Measurements from ENCODE around the gene NKX6-2. TPM values are rescaled to one million over a fixed set of nuclear protein-coding genes. Genes with fewer than 3 reads are reported as not detected.
A peak's percentile ranks its signal among the peaks of the same experiment; 100 is the strongest.
"Not testable (repeated sequence)": the region's sequence is repeated elsewhere in the genome, so short reads cannot be mapped to it uniquely, and the experiment has no call there.

NKX6-2 gene
- total RNA-seq: not detected

DNA sequence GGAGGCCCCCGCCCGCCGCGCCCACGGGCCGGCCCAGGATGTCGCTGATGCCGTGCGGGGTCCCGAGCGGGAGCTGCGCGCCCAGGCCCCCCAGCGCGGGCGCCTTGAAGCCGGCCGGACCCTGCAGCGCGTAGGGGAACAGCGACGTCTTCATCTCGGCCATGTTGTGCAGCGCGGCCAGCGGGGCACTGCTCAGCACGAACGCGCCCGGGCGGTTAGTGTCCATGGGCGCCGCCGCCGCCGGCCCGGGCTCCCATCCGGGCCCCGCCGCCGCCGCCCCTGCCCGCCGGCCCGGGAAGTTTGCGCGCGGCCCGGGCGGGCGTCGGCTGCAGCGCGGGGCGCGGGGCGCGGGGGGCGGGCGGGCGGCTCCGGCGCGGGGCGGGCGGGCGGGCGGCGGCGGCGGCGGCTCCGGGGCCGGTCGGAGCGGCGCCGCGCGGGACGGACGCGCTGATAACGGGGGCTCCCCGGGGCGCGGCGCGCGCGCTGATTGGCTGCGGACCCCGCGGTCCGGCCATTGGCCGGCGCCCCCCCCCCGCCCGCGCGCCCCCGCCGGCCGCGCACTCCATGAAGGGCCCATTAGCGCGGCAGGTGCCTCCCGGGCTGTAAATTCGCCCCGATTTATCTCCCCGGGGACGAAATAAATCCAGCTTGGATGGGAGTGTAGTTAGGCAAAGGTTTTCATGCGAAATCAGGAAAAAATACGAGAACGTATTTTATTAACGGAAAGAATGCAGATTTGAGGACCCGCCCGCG, at the start of gene NKX6-2:
Gene NKX6-2, minus strand, starts transcription at position 425 of the 753 bp plus-strand sequence. Its CDS starts 199 bp downstream, at position 226.
- DNase-seq (no peak), ATAC-seq (ENCODE audit: low read depth) (no peak)
- Mint-ChIP-seq H3K4me1 (no peaks in the 10 kb centered on the region), H3K27me3 (peaks cover 26% of the 10 kb centered on the region), H3K36me3 (peaks cover 3% of the 10 kb centered on the region), H3K9me3 (no peaks in the 10 kb centered on the region), H3K4me3 (no peak within 1 kb of the TSS), H3K27ac (no peak within 1 kb of the TSS)
- POLR2A ChIA-PET: no interaction called here

DNA sequence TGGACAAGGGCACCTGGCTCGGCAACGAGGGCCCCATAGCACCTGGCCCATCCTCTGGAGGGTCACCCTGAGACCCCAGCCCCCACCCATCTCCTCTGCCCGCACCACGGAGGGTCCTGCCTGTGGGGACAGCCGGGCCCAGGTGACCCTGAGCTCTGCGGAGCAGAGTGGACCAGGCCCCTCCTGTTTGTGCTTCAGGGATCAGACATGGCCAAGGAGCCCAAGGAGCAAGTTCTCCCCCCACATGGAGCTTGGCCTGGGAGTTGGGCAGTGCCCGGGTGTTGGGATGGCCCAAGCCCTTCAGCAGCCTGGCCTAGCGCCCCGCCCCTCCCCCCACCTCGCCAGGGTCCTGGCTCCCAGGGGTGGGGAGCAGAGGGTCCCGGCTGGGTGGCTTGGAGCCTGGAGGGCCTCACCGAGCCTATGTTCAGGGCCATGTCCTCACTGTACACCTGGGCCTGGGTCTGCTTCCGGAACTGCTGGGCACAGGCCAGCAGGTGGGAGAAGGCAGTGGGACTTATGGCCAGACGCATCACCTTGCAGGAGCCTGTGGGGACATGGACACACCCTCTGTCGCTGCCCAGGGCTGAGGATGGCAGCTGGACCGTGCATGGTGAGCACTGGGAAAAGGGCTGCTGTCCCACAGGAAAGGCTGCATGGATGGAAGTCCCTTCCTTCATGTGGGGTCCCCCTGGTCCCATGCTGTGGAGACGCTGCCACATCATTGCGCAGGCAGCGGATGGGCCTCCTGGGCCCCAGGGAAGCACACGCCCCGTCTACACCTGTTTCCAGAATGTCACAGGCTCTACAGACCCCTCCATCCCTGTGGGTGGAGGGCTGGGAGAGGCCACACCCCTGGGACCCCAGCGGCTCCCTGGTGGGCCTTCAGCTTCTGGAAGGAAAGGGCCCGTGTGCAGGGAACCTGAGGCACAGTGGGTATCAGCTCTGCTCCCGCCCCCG, 49.2 kb upstream of the NKX6-2 start:
- no peak for DNase-seq
- H3K36me3 Mint-ChIP-seq: no peaks in the 10 kb centered on the region
- H3K27ac Mint-ChIP-seq: no peak overlapping the region
- H3K4me1 Mint-ChIP-seq: no peaks in the 10 kb centered on the region
- POLR2A ChIA-PET: no interaction called here
- no peak overlapping the region for H3K4me3 Mint-ChIP-seq
- peaks cover 3% of the 10 kb centered on the region for H3K9me3 Mint-ChIP-seq
- peaks cover 14% of the 10 kb centered on the region for H3K27me3 Mint-ChIP-seq
- ATAC-seq (ENCODE audit: low read depth): no peak

- Mint-ChIP-seq H3K36me3 (no peaks in the 10 kb centered on the region), H3K27me3 (peaks cover 14% of the 10 kb centered on the region), H3K4me1 (no peaks in the 10 kb centered on the region), H3K4me3 (no peak overlapping the region), H3K27ac (no peak overlapping the region), H3K9me3 (peaks cover 3% of the 10 kb centered on the region)
- ATAC-seq (ENCODE audit: low read depth): no peak
- POLR2A ChIA-PET: no interaction called here
- no peak for DNase-seq
These were observed 48.4 kb upstream of the NKX6-2 start for GRCh38 chr10:132834311-132834761.

DNA sequence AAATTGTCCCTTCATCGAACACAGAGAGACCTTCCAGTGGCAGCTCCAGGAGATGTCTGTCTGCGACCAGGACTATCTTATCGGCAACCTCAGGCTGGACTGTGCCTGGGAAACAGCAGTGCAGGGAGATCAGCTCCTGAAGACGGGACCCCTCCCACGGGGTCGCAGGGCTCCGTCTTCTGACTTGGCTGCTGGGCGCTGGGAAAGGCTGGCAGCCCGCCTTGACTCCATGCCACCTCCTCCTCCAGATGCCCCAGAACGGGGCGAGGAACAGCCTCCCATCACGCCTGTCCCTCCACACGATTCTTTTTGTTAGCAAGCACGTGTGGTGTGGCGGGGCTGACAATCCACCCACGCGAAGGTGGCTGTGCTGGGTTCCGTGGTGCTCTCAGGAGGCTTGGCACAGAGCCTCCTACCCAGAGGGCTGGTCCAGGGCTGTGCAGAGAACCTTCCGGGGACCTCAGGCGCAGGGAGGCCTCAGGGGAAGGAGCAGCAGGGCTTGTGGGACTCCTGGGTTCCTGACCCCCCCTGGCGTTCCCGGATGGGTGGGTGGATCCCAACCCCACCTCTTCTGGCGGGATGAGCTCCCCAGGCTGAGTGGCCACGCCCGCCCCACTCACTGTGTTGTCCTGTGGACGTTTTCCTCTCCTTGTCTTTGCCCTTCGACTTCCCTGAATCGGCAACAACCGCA, 47.6 kb upstream of the NKX6-2 start:
- no peak for DNase-seq
- H3K36me3 Mint-ChIP-seq: no peaks in the 10 kb centered on the region
- ATAC-seq (ENCODE audit: low read depth): no peak
- POLR2A ChIA-PET: no interaction called here
- H3K27ac Mint-ChIP-seq: no peak overlapping the region
- peaks cover 3% of the 10 kb centered on the region for H3K9me3 Mint-ChIP-seq
- H3K4me1 Mint-ChIP-seq: no peaks in the 10 kb centered on the region
- H3K27me3 Mint-ChIP-seq: peaks cover 14% of the 10 kb centered on the region
- H3K4me3 Mint-ChIP-seq: no peak overlapping the region

DNA sequence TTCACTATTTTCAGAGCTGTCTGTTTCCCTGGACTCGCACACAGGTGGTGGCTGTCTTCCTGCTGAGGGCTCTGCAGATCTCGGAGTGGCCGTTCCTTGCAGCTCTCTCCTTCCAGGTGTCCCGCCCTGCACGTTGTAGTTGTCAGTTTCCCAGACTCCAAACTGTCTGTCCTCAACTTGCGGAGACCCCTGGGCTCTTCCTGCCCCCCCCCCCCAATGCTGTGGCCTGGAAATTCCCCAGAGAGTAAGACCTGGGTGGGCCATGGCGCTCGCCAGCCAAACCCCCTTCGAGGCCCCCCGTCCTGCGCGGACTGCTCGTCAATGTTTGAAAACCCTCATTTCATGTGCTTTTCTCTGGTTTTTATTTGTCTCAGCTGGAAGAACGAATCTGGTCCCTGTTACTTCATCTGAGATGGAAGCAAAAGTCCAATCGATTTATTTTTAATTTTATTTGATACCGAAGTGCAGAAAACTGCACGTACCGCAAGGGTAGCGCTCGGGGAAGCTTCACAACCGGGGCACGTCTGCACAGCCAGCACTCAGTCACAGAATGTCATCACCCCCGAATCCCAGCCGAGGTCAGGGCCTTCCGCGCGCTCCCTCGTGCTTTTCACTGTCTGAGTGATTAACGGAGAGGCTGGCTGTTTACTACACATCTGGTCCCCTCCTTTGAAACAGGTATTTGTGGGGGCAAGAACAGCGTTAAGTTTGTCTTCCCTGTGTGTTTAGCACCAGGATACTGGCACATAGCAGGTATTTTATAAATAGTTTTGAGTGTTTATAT, 46.4 kb upstream of the NKX6-2 start:
- POLR2A ChIA-PET: no interaction called here
- peaks cover 14% of the 10 kb centered on the region for H3K27me3 Mint-ChIP-seq
- no peaks in the 10 kb centered on the region for H3K36me3 Mint-ChIP-seq
- no peak overlapping the region for H3K27ac Mint-ChIP-seq
- no peak for ATAC-seq (ENCODE audit: low read depth)
- no peak for DNase-seq
- peaks cover 3% of the 10 kb centered on the region for H3K9me3 Mint-ChIP-seq
- H3K4me1 Mint-ChIP-seq: no peaks in the 10 kb centered on the region
- H3K4me3 Mint-ChIP-seq: no peak overlapping the region

DNA sequence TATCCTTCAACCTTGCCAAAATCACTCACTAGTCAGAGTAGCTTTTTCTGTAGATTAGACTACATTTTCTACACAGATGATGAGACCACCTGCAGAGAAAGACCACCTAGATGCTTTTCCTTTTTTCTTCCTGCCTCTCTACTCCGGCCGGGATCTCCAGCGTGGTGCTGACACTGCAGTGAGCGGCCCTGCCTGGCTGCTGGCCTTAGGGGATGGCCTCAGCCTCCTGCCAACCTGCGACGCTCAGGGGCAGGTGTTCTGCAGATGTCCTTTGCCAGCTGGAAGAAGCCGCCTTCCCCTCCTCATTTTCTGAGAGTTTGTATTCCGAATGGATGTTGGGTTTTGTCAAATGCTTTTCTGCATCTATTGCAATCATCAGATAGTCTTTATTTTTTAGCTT, 43.5 kb upstream of the NKX6-2 start:
- Mint-ChIP-seq H3K4me3 (no peak overlapping the region), H3K36me3 (no peaks in the 10 kb centered on the region), H3K27me3 (peaks cover 14% of the 10 kb centered on the region), H3K27ac (no peak overlapping the region), H3K9me3 (no peaks in the 10 kb centered on the region), H3K4me1 (no peaks in the 10 kb centered on the region)
- no peak for ATAC-seq (ENCODE audit: low read depth)
- POLR2A ChIA-PET: no interaction called here
- DNase-seq: no peak

GRCh38 chr10:132828681-132829080, 42.7 kb upstream of the NKX6-2 start:
- Mint-ChIP-seq H3K36me3 (no peaks in the 10 kb centered on the region), H3K27ac (no peak overlapping the region), H3K4me3 (no peak overlapping the region), H3K27me3 (peaks cover 14% of the 10 kb centered on the region), H3K4me1 (no peaks in the 10 kb centered on the region), H3K9me3 (no peaks in the 10 kb centered on the region)
- DNase-seq: peak; percentile 16
- POLR2A ChIA-PET: no interaction called here
- ATAC-seq (ENCODE audit: low read depth): no peak

DNA sequence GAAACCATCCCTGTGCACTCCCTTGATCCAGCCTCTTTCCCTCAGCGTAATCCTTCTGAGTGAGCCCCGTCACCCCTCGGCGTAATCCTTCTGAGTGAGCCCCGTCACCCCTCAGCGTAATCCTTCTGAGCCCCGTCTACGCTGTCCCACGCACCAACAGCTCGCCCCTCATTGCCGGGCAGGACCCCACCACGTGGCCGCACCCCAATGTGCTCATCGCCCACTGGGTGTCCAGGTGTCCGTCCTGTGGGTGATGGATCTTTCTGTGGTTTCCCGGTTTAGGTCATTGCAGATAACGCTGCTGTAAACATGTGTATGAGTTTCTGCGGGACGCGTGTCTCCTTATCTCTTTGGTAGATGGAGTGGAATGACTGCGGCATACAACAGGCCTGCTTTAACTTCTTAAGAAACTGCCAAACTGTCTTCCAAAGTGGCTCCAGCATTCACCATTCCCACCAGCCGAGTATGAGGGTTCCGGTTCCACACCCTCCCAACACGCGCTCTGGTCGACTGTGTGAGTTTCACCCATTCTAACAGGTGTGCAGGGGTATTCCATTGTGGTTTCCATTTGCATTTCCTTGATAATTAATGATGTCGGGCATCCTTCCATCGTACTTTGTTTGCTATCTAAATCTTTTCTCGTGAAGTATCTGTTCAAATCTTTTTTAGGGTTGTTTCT, 42.1 kb upstream of the NKX6-2 start:
- Mint-ChIP-seq H3K27me3 (peaks cover 14% of the 10 kb centered on the region), H3K36me3 (no peaks in the 10 kb centered on the region), H3K4me3 (no peak overlapping the region), H3K4me1 (no peaks in the 10 kb centered on the region), H3K9me3 (no peaks in the 10 kb centered on the region), H3K27ac (no peak overlapping the region)
- DNase-seq (peak; percentile 7), ATAC-seq (ENCODE audit: low read depth) (no peak)
- POLR2A ChIA-PET: no interaction called here

- no peak overlapping the region for H3K27ac Mint-ChIP-seq
- DNase-seq: no peak
- H3K4me3 Mint-ChIP-seq: no peak overlapping the region
- POLR2A ChIA-PET: no interaction called here
- no peaks in the 10 kb centered on the region for H3K36me3 Mint-ChIP-seq
- ATAC-seq (ENCODE audit: low read depth): no peak
- no peaks in the 10 kb centered on the region for H3K4me1 Mint-ChIP-seq
- peaks cover 12% of the 10 kb centered on the region for H3K27me3 Mint-ChIP-seq
- no peaks in the 10 kb centered on the region for H3K9me3 Mint-ChIP-seq
These were observed 41.5 kb upstream of the NKX6-2 start for GRCh38 chr10:132827423-132827789.

GRCh38 chr10:132826524-132827422, 40.8 kb upstream of the NKX6-2 start:
- Mint-ChIP-seq H3K4me1 (no peaks in the 10 kb centered on the region), H3K4me3 (no peak overlapping the region), H3K27ac (no peak overlapping the region), H3K36me3 (no peaks in the 10 kb centered on the region), H3K27me3 (peaks cover 9% of the 10 kb centered on the region), H3K9me3 (no peaks in the 10 kb centered on the region)
- no peak for ATAC-seq (ENCODE audit: low read depth)
- POLR2A ChIA-PET: no interaction called here
- DNase-seq: peak; percentile 15

DNA sequence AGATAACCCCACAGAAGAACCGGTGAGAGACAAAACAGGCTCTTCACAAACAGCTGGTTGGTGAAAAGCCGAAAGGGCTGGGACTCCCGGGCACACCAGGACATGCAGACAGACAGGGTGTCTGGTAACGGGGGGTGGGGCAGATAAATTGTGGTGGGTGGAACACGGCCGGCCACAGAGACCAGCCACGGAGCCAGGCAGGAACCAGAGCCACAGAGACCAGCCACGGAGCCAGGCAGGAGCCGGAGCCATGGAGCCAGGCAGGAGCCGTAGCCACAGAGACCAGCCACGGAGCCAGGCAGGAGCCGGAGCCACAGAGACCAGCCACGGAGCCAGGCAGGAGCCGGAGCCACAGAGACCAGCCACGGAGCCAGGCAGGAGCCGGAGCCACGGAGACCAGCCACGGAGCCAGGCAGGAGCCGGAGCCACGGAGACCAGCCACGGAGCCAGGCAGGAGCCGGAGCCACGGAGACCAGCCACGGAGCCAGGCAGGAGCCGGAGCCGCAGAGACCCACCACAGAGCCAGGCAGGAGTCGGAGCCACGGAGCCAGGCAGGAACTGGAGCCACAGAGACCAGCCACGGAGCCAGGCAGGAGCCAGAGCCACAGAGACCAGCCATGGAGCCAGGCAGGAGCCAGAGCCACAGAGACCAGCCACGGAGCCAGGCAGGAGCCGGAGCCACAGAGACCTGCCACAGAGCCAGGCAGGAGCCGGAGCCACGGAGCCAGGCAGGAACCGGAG, 40.0 kb upstream of the NKX6-2 start:
- H3K4me3 Mint-ChIP-seq; H3K9me3 Mint-ChIP-seq; ATAC-seq (ENCODE audit: low read depth); POLR2A ChIA-PET; H3K36me3 Mint-ChIP-seq; H3K27ac Mint-ChIP-seq; H3K27me3 Mint-ChIP-seq; H3K4me1 Mint-ChIP-seq: not testable (repeated sequence)
- DNase-seq: peak; percentile 17
